HL-60/S4 (cell line): Measurements from ENCODE around the gene DDX11.
"Not testable (repeated sequence)": the region's sequence is repeated elsewhere in the genome, so short reads cannot be mapped to it uniquely, and the experiment has no call there.

Experiments
- in situ Hi-C: fragments of 300-500 bp; cut with MboI; formaldehyde crosslinking; loops from 2 replicates; pipeline ENCODE4 v1.14.3; 2022; ENCODE audit warnings: low sequenced_read_pairs

Gene DDX11

GRCh38 chr12:31098363-31098762 lies 24.7 kb downstream of the DDX11 start:
- in situ Hi-C loops: not testable (repeated sequence)

- in situ Hi-C loops: not testable (repeated sequence)
Measured at GRCh38 chr12:31098771-31099170, 25.1 kb downstream of the DDX11 start.

GRCh38 chr12:31099434-31099833 lies 25.8 kb downstream of the DDX11 start:
- in situ Hi-C loops: not testable (repeated sequence)

GRCh38 chr12:31100503-31101208 lies 27.0 kb downstream of the DDX11 start:
- in situ Hi-C loops: not testable (repeated sequence)

- in situ Hi-C loops: not testable (repeated sequence)
Measured at GRCh38 chr12:31102125-31102524, 28.5 kb downstream of the DDX11 start.

- in situ Hi-C loops: not testable (repeated sequence)
Measured at GRCh38 chr12:31102596-31102995, 28.9 kb downstream of the DDX11 start.

- in situ Hi-C loops: not testable (repeated sequence)
Measured at GRCh38 chr12:31103561-31103975, 29.9 kb downstream of the DDX11 start.

- in situ Hi-C loops: not testable (repeated sequence)
Measured at GRCh38 chr12:31104220-31104619, 30.6 kb downstream of the DDX11 start.

- in situ Hi-C loops: not testable (repeated sequence)
Measured at GRCh38 chr12:31104773-31105172, 31.1 kb downstream of the DDX11 start.

GRCh38 chr12:31105668-31106067 lies 32.0 kb downstream of the DDX11 start:
- in situ Hi-C loops: no loop called here

GRCh38 chr12:31106101-31106803 lies 32.6 kb downstream of the DDX11 start:
- in situ Hi-C loops: no loop called here

- in situ Hi-C loops: not testable (repeated sequence)
Measured at GRCh38 chr12:31109773-31110172, 36.1 kb downstream of the DDX11 start.

GRCh38 chr12:31110263-31110662 lies 36.6 kb downstream of the DDX11 start:
- in situ Hi-C loops: not testable (repeated sequence)

GRCh38 chr12:31115092-31115601 lies 41.5 kb downstream of the DDX11 start:
- in situ Hi-C loops: not testable (repeated sequence)

- in situ Hi-C loops: not testable (repeated sequence)
Measured at GRCh38 chr12:31116846-31117202, 43.2 kb downstream of the DDX11 start.

GRCh38 chr12:31117203-31118011 lies 43.7 kb downstream of the DDX11 start:
- in situ Hi-C loops: no loop called here

GRCh38 chr12:31118347-31119191 lies 44.9 kb downstream of the DDX11 start:
- in situ Hi-C loops: no loop called here

- in situ Hi-C loops: no loop called here
Measured at GRCh38 chr12:31119192-31119802, 45.6 kb downstream of the DDX11 start.

- in situ Hi-C loops: no loop called here
Measured at GRCh38 chr12:31119803-31120211, 46.1 kb downstream of the DDX11 start.

- in situ Hi-C loops: no loop called here
Measured at GRCh38 chr12:31120392-31121008, 46.8 kb downstream of the DDX11 start.
